HepG2 (cell line): ENCODE results near the gene ACYP2. TPM values are rescaled to one million over a fixed set of nuclear protein-coding genes. Genes with fewer than 3 reads are reported as not detected.

Source experiments
- ATAC-seq: fragments of 200-7000 bp; cut with Tn5 transposase; 3 replicates; pipeline ENCODE4 v1.9.1; 2020; ENCODE audit warnings: mild to moderate bottlenecking, moderate library complexity
- BruUV-seq: library from RNA; stranded (reverse); fragments of 400-500 nt; replicated peaks from 2 replicates; lab custom pipeline; 2021; lab: Mats Ljungman, UMichigan
- CTCF ChIA-PET: fragments of 300-600 bp; formaldehyde crosslinking; extraction: SDS; loops from one replicate; lab custom pipeline; 2021; ENCODE audit warnings: low total read pairs, inconsistent platforms, low intra/inter-chr PET ratio; lab: Yijun Ruan, JAX
- POLR2A ChIA-PET: fragments of 350-600 bp; sonication (Branson Sonifier 250); formaldehyde crosslinking; loops from one replicate; lab custom pipeline; 2020; ENCODE audit warnings: antibody characterized with exemption, inconsistent platforms; lab: Yijun Ruan, JAX
- DNase-seq: peaks from one replicate; pipeline ENCODE4 v3.0.0-alpha.2; 2015; ENCODE audit warnings: low spot score
- FAIRE-seq: peaks from 3 replicates; lab custom pipeline; 2011; peaks lifted over from hg19 to GRCh38; lab: Jason Lieb, UNC
- H2AFZ ChIP-seq: one replicate; pipeline ENCODE4 v1.6.1; 2011; ENCODE audit warnings: low read length, inconsistent platforms
- H3K27ac ChIP-seq: fragments of 300-600 bp; 3 replicates; pipeline ENCODE4 v1.8.0; 2011; ENCODE audit warnings: mixed run types, mild to moderate bottlenecking, mixed read lengths, low read length, inconsistent platforms; ENCODE audit not compliant: insufficient read depth; ENCODE audit errors: extremely low read length
- H3K27me3 ChIP-seq, 2 experiments: fragments of 200-600 bp in 1 of 2; 2 replicates in 1 of 2; 3 replicates in 1 of 2; pipeline versions ENCODE4 v1.6.0 to v1.8.0; 2011; ENCODE audit warnings: low read length in 2 of 2, mild to moderate bottlenecking in 2 of 2, moderate library complexity in 2 of 2, inconsistent platforms in 1 of 2; ENCODE audit not compliant: insufficient read depth in 2 of 2, control insufficient read depth in 1 of 2
- H3K36me3 ChIP-seq, 2 experiments: fragments of 200-600 bp in 1 of 2; replicated peaks in 1 of 2; 2 replicates in 1 of 2; 3 replicates in 1 of 2; pipeline versions ENCODE4 v1.5.1 to v1.8.0; 2011; ENCODE audit warnings: low read length in 2 of 2, inconsistent platforms in 1 of 2; ENCODE audit not compliant: insufficient read depth in 2 of 2, control insufficient read depth in 1 of 2
- H3K4me1 ChIP-seq: 2 replicates; pipeline ENCODE4 v1.5.1; 2012; ENCODE audit warnings: low read length, inconsistent platforms; ENCODE audit not compliant: insufficient read depth
- H3K4me2 ChIP-seq: 2 replicates; pipeline ENCODE4 v1.6.0; 2011; ENCODE audit warnings: low read depth, low read length, inconsistent platforms
- H3K4me3 ChIP-seq, 3 experiments: fragments of 200-600 bp in 1 of 3; sonication (generic), shearing (Covaris generic) in 1 of 3; replicated peaks in 1 of 3; 2 replicates each; pipeline ENCODE4 v1.5.1; 2011 to 2016; ENCODE audit warnings: low read length in 3 of 3, inconsistent platforms in 2 of 3, low read depth in 2 of 3, mild to moderate bottlenecking in 2 of 3, control low read depth in 1 of 3, mixed read lengths in 1 of 3; ENCODE audit not compliant: insufficient read depth in 1 of 3
- H3K79me2 ChIP-seq: one replicate; pipeline ENCODE4 v1.6.1; 2011; ENCODE audit warnings: low read length, inconsistent platforms; ENCODE audit not compliant: insufficient read depth
- H3K9ac ChIP-seq: 2 replicates; pipeline ENCODE4 v1.6.0; 2011; ENCODE audit warnings: mild to moderate bottlenecking, low read depth, low read length, inconsistent platforms; ENCODE audit not compliant: insufficient read depth
- H3K9me3 ChIP-seq: 2 replicates; pipeline ENCODE4 v1.5.1; 2012; ENCODE audit warnings: mild to moderate bottlenecking, low read length
- H4K20me1 ChIP-seq: 2 replicates; pipeline ENCODE4 v1.6.0; 2011; ENCODE audit warnings: inconsistent platforms, mild to moderate bottlenecking, low read length, moderate library complexity; ENCODE audit not compliant: insufficient read depth
- ARID3A ChIP-seq: IDR thresholded peaks from 2 replicates; pipeline ENCODE4 v1.6.1; 2012; ENCODE audit warnings: low read depth, low read length, improper control_type of control experiment
- ELF3 ChIP-seq: IDR thresholded peaks from 2 replicates; pipeline ENCODE4 v1.6.1; 2016; ENCODE audit warnings: missing genetic modification reagents, missing compliant biosample characterization
- FOXJ3 ChIP-seq: sonication (generic); formaldehyde crosslinking; IDR thresholded peaks from 2 replicates; pipeline ENCODE4 v1.4.0; 2020; ENCODE audit warnings: missing genetic modification reagents, mild to moderate bottlenecking, borderline replicate concordance
- MEF2D ChIP-seq: sonication (generic); formaldehyde crosslinking; IDR thresholded peaks from 2 replicates; pipeline ENCODE4 v1.5.1; 2020; ENCODE audit warnings: mild to moderate bottlenecking, missing genetic modification reagents
- MZF1 ChIP-seq: sonication (generic); formaldehyde crosslinking; IDR thresholded peaks from 2 replicates; pipeline ENCODE4 v1.8.1; 2023; ENCODE audit warnings: mild to moderate bottlenecking, missing genetic modification reagents, borderline replicate concordance
- NCOA5 ChIP-seq: sonication (generic); formaldehyde crosslinking; IDR thresholded peaks from 2 replicates; pipeline ENCODE4 v1.4.0; 2020; ENCODE audit warnings: missing genetic modification reagents
- REL ChIP-seq: sonication (generic); formaldehyde crosslinking; conservative IDR thresholded peaks from 2 replicates; pipeline ENCODE4 v1.8.0; 2022; ENCODE audit warnings: mild to moderate bottlenecking, missing genetic modification reagents, moderate library complexity
- SALL2 ChIP-seq: sonication (generic); formaldehyde crosslinking; IDR thresholded peaks from 2 replicates; pipeline ENCODE4 v1.8.1; 2023; ENCODE audit warnings: mild to moderate bottlenecking, missing genetic modification reagents, inconsistent platforms
- ZFP41 ChIP-seq: sonication (generic); formaldehyde crosslinking; IDR thresholded peaks from 2 replicates; pipeline ENCODE4 v1.4.0; 2020; ENCODE audit warnings: mild to moderate bottlenecking, missing genetic modification reagents, borderline replicate concordance
- ZFP91 ChIP-seq: sonication (generic); formaldehyde crosslinking; IDR thresholded peaks from 2 replicates; pipeline ENCODE4 v1.9.0; 2022; ENCODE audit warnings: missing genetic modification reagents, mild to moderate bottlenecking, borderline replicate concordance
- ZNF121 ChIP-seq: sonication (generic); formaldehyde crosslinking; IDR thresholded peaks from 2 replicates; pipeline ENCODE4 v1.5.0; 2020; ENCODE audit warnings: mild to moderate bottlenecking, missing genetic modification reagents
- ZNF234 ChIP-seq: sonication (generic); formaldehyde crosslinking; conservative IDR thresholded peaks from 2 replicates; pipeline ENCODE4 v1.5.1; 2020; ENCODE audit warnings: mild to moderate bottlenecking, missing genetic modification reagents
- ZNF317 ChIP-seq: sonication (generic); formaldehyde crosslinking; IDR thresholded peaks from 2 replicates; pipeline ENCODE4 v1.5.0; 2020; ENCODE audit warnings: mild to moderate bottlenecking, missing genetic modification reagents
- ZNF777 ChIP-seq: sonication (generic); formaldehyde crosslinking; IDR thresholded peaks from 2 replicates; pipeline ENCODE4 v1.4.0; 2020; ENCODE audit warnings: missing genetic modification reagents
- ZNF784 ChIP-seq: sonication (generic); formaldehyde crosslinking; IDR thresholded peaks from 2 replicates; pipeline ENCODE4 v1.5.1; 2020; ENCODE audit warnings: missing genetic modification reagents, mild to moderate bottlenecking, borderline replicate concordance
- WGBS: methylation state at CpG from one replicate; pipeline ENCODE4 v1.1.6; 2017; ENCODE audit warnings: low lambda C conversion rate; 5-methylcytosine and 5-hydroxymethylcytosine counted together
- in situ Hi-C: cut with HindIII; loops from 2 replicates; pipeline ENCODE4 v1.10.0; 2017; ENCODE audit warnings: low pct_unique_long_range_greater_than_20kb; ENCODE audit not compliant: extremely low pct_ligation_motif_present
- intact Hi-C: fragments of 100-400 bp; cut with micrococcal nuclease; formaldehyde crosslinking; loops from one replicate; pipeline ENCODE4 v1.10.0; 2022; ENCODE audit not compliant: unreplicated experiment
- polyA plus RNA-seq, 8 experiments: library from polyadenylated mRNA; depleted of rRNA in 3 of 8; stranded (reverse) in 7 of 8; unstranded in 1 of 8; fragments of >200 nt; fragmentation: Illumina TruSeq in 4 of 8; extraction: Trizol in 4 of 8; gene quantifications; 2 replicates each; pipeline versions ENCODE4 v1.2.1 to v1.2.3, GENCODE V29; 2011 to 2016; ENCODE audit warnings: low read depth in 4 of 8, missing spikeins in 1 of 8, mixed read lengths in 1 of 8; ENCODE audit not compliant: insufficient read depth in 1 of 8
- total RNA-seq, 5 experiments: library from RNA; depleted of rRNA; stranded (reverse); fragments of >200 nt; fragmentation: Illumina TruSeq; extraction: Trizol; gene quantifications; 2 replicates each; pipeline ENCODE4 v1.2.3, GENCODE V29; 2016; ENCODE audit warnings: low read depth in 1 of 5

The ACYP2 gene
- total and polyA plus RNA-seq, 2 of the 13 experiments (the other 11 are each of a cell fraction or from before 2014, with no cell fraction given), result 12.3 to 12.7 TPM

GRCh38 chr2:54237428-54237827 lies 122.0 kb downstream of the ACYP2 start:
- Histone ChIP-seq H4K20me1 (no peaks in the 10 kb centered on the region), H2AFZ (no peak overlapping the region), H3K9me3 (peaks cover 10% of the 10 kb centered on the region), H3K4me2 (no peak overlapping the region), H3K4me1 (peaks cover 34% of the 10 kb centered on the region), H3K9ac (no peak overlapping the region), H3K4me3 (no peak overlapping the region), H3K79me2 (no peaks in the 10 kb centered on the region), H3K36me3 (no peaks in the 10 kb centered on the region), H3K27me3 (no peaks in the 10 kb centered on the region), H3K27ac (no peak overlapping the region)
- DNase-seq (no peak), FAIRE-seq (no peak), ATAC-seq (no peak)
- TF ChIP-seq ZNF784 (CRISPR knock-in tag), result no peak
- peak; percentile 96 for TF ChIP-seq ZNF317 (CRISPR knock-in tag)
- intact Hi-C loops, result no loop called here
- CTCF ChIA-PET, result no interaction called here
- BruUV-seq, result no TSS peak
- 95% methylated on average over 2 of the region's 2 CpGs for WGBS
- POLR2A ChIA-PET, result no interaction called here
- in situ Hi-C loops, result no loop called here

GRCh38 chr2:54239427-54239826 lies 124.0 kb downstream of the ACYP2 start:
- Histone ChIP-seq H3K27ac (no peak overlapping the region), H3K4me1 (peaks cover 14% of the 10 kb centered on the region), H3K4me2 (no peak overlapping the region), H3K79me2 (no peaks in the 10 kb centered on the region), H3K27me3 (no peaks in the 10 kb centered on the region), H3K9me3 (peaks cover 10% of the 10 kb centered on the region), H3K36me3 (no peaks in the 10 kb centered on the region), H2AFZ (no peak overlapping the region), H3K9ac (no peak overlapping the region), H4K20me1 (no peaks in the 10 kb centered on the region), H3K4me3 (no peak overlapping the region)
- no peak for FAIRE-seq
- in situ Hi-C loops, result no loop called here
- no peak for DNase-seq
- CTCF ChIA-PET, result no interaction called here
- POLR2A ChIA-PET, result no interaction called here
- intact Hi-C loops, result no loop called here
- no peak for ATAC-seq
- WGBS, result 90% methylated on average over 1 of the region's 1 CpG
- BruUV-seq, result no TSS peak
- TF ChIP-seq REL (CRISPR knock-in tag) (no peak), ZNF777 (CRISPR knock-in tag) (no peak), ELF3 (CRISPR knock-in tag) (no peak), FOXJ3 (CRISPR knock-in tag) (no peak), ZFP91 (CRISPR knock-in tag) (no peak), MZF1 (CRISPR knock-in tag) (no peak), SALL2 (no peak), ARID3A (no peak), ZFP41 (CRISPR knock-in tag) (no peak), ZNF121 (no peak), NCOA5 (no peak), ZNF234 (CRISPR knock-in tag) (no peak), MEF2D (no peak)
